IMR-90 (cell line): ENCODE measurements around the gene TACC2. TPM values are rescaled to one million over a fixed set of nuclear protein-coding genes. Genes with fewer than 3 reads are reported as not detected.

ENCODE experiments used
- ATAC-seq: fragments of 200-7000 bp; cut with Tn5 transposase; 2 replicates; pipeline ENCODE4 v1.9.1; 2020; ENCODE audit warnings: low read depth, mild to moderate bottlenecking, moderate library complexity
- BruUV-seq: library from RNA; stranded (reverse); fragments of 400-500 nt; replicated peaks from 2 replicates; lab custom pipeline; 2021; lab: Mats Ljungman, UMichigan
- CTCF ChIA-PET: fragments of 300-600 bp; formaldehyde crosslinking; extraction: SDS; loops from one replicate; lab custom pipeline; 2021; ENCODE audit warnings: antibody characterized with exemption; lab: Yijun Ruan, JAX
- POLR2A ChIA-PET: fragments of 300-600 bp; sonication (Branson Sonifier 250); formaldehyde crosslinking; loops from one replicate; lab custom pipeline; 2022; ENCODE audit warnings: antibody characterized with exemption; ENCODE audit not compliant: unreplicated experiment; lab: Charles Lee
- DNase-seq: peaks from one replicate; pipeline ENCODE4 v3.0.0; 2013
- H2AFZ ChIP-seq: replicated peaks from 2 replicates; pipeline ENCODE3; 2013; ENCODE audit warnings: low read length, mild to moderate bottlenecking; ENCODE audit not compliant: poor library complexity
- H2AK5ac ChIP-seq: 2 replicates; pipeline ENCODE4 v1.6.1; 2013; ENCODE audit warnings: low read depth, low read length, inconsistent platforms
- H2AK9ac ChIP-seq: replicated peaks from 2 replicates; pipeline ENCODE3; 2013; ENCODE audit warnings: mild to moderate bottlenecking, low read depth, low read length, moderate library complexity; ENCODE audit not compliant: poor library complexity
- H2BK120ac ChIP-seq: 2 replicates; pipeline ENCODE4 v1.6.1; 2013; ENCODE audit warnings: low read depth, low read length, inconsistent platforms
- H2BK15ac ChIP-seq: 3 replicates; pipeline ENCODE4 v1.6.1; 2013; ENCODE audit warnings: low read depth, low read length, inconsistent platforms
- H2BK20ac ChIP-seq: 2 replicates; pipeline ENCODE4 v1.6.1; 2013; ENCODE audit warnings: low read depth, mild to moderate bottlenecking, inconsistent platforms, low read length, moderate library complexity
- H2BK5ac ChIP-seq: 2 replicates; pipeline ENCODE4 v1.6.1; 2013; ENCODE audit warnings: mild to moderate bottlenecking, low read depth, low read length, inconsistent platforms; ENCODE audit not compliant: poor library complexity, severe bottlenecking
- H3K14ac ChIP-seq: replicated peaks from 2 replicates; pipeline ENCODE4 v1.6.1; 2013; ENCODE audit warnings: low read depth, low read length, inconsistent platforms
- H3K18ac ChIP-seq: 2 replicates; pipeline ENCODE4 v1.6.1; 2013; ENCODE audit warnings: low read depth, low read length, control low read depth
- H3K23ac ChIP-seq: 2 replicates; pipeline ENCODE4 v1.6.1; 2013; ENCODE audit warnings: low read depth, low read length, inconsistent platforms
- H3K27ac ChIP-seq: 2 replicates; pipeline ENCODE4 v1.5.1; 2013; ENCODE audit warnings: mild to moderate bottlenecking, control low read depth, low read length; ENCODE audit not compliant: insufficient read depth
- H3K27me3 ChIP-seq: 2 replicates; pipeline ENCODE4 v1.6.1; 2013; ENCODE audit warnings: low read length; ENCODE audit not compliant: control insufficient read depth, insufficient read depth
- H3K36me3 ChIP-seq: 2 replicates; pipeline ENCODE4 v1.6.1; 2013; ENCODE audit warnings: low read length, mixed read lengths; ENCODE audit not compliant: control insufficient read depth, insufficient read depth
- H3K4ac ChIP-seq: 2 replicates; pipeline ENCODE4 v1.6.1; 2013; ENCODE audit warnings: low read depth, low read length, inconsistent platforms
- H3K4me1 ChIP-seq: 2 replicates; pipeline ENCODE4 v1.6.1; 2013; ENCODE audit warnings: low read length, mixed read lengths; ENCODE audit not compliant: control insufficient read depth, insufficient read depth
- H3K4me2 ChIP-seq: 2 replicates; pipeline ENCODE4 v1.6.1; 2013; ENCODE audit warnings: low read depth, mild to moderate bottlenecking, control low read depth, low read length, moderate library complexity
- H3K4me3 ChIP-seq: 2 replicates; pipeline ENCODE4 v1.5.1; 2013; ENCODE audit warnings: low read depth, mild to moderate bottlenecking, control low read depth, low read length, moderate library complexity; ENCODE audit not compliant: insufficient read depth
- H3K56ac ChIP-seq: 2 replicates; pipeline ENCODE4 v1.6.1; 2013; ENCODE audit warnings: low read length, inconsistent platforms; ENCODE audit not compliant: insufficient read depth; ENCODE audit errors: extremely low read depth
- H3K79me1 ChIP-seq, 2 experiments: 2 replicates each; pipeline ENCODE4 v1.6.1; 2013; ENCODE audit warnings: low read length in 2 of 2, inconsistent platforms in 1 of 2, low read depth in 1 of 2
- H3K9ac ChIP-seq: 2 replicates; pipeline ENCODE4 v1.6.1; 2013; ENCODE audit warnings: low read depth, low read length, control low read depth
- H3K9me1 ChIP-seq: 2 replicates; pipeline ENCODE4 v1.6.1; 2013; ENCODE audit warnings: low read length, inconsistent platforms; ENCODE audit not compliant: insufficient read depth
- H3K9me3 ChIP-seq: 2 replicates; pipeline ENCODE4 v1.6.1; 2013; ENCODE audit warnings: low read length; ENCODE audit not compliant: control insufficient read depth, insufficient read depth
- H4K20me1 ChIP-seq: 2 replicates; pipeline ENCODE4 v1.6.1; 2013; ENCODE audit warnings: low read length, inconsistent platforms; ENCODE audit not compliant: insufficient read depth
- H4K5ac ChIP-seq: 2 replicates; pipeline ENCODE4 v1.6.1; 2013; ENCODE audit warnings: mild to moderate bottlenecking, low read depth, low read length, control low read depth
- H4K8ac ChIP-seq, 2 experiments: 2 replicates each; pipeline ENCODE4 v1.6.1; 2013; ENCODE audit warnings: low read depth in 2 of 2, low read length in 2 of 2, control low read depth in 1 of 2, inconsistent platforms in 1 of 2
- H4K91ac ChIP-seq: 2 replicates; pipeline ENCODE4 v1.6.1; 2013; ENCODE audit warnings: low read depth, low read length, inconsistent platforms; ENCODE audit not compliant: insufficient read depth
- MXI1 ChIP-seq: IDR thresholded peaks from 2 replicates; pipeline ENCODE4 v1.6.1; 2012; ENCODE audit warnings: low read depth, mild to moderate bottlenecking, low read length, moderate library complexity, borderline replicate concordance
- WGBS, 2 experiments: methylation state at CpG; one replicate each; pipeline versions ENCODE4 v1.1.5 to v1.1.7; 2013; ENCODE audit warnings: missing lambda C conversion rate in 2 of 2; ENCODE audit not compliant: insufficient read length in 1 of 2; ENCODE audit errors: extremely low coverage in 2 of 2; 5-methylcytosine and 5-hydroxymethylcytosine counted together
- dilution Hi-C: fragments of 300-500 bp; cut with HindIII; formaldehyde crosslinking; loops from one replicate; pipeline ENCODE4 v1.14.3; 2018; ENCODE audit warnings: low sequenced_read_pairs; ENCODE audit not compliant: unreplicated experiment
- in situ Hi-C: fragments of 300-500 bp; cut with MboI; formaldehyde crosslinking; loops from 3 replicates; pipeline ENCODE4 v1.14.3; 2019; ENCODE audit warnings: low sequenced_read_pairs, inconsistent platforms, mixed read lengths
- intact Hi-C: fragments of 100-400 bp; cut with micrococcal nuclease; formaldehyde crosslinking; loops from 2 replicates; pipeline ENCODE4 v1.10.0; 2022
- polyA plus RNA-seq, 3 experiments: library from polyadenylated mRNA; depleted of rRNA; stranded (reverse); fragments of >200 nt; gene quantifications; 2 replicates each; pipeline ENCODE4 v1.2.3, GENCODE V29; 2012; ENCODE audit warnings: low replicate concordance in 1 of 3
- total RNA-seq: library from RNA; depleted of rRNA; stranded (reverse); fragments of >200 nt; gene quantifications from 2 replicates; pipeline ENCODE4 v1.2.3, GENCODE V29; 2012

TACC2 gene
- total and polyA plus RNA-seq, 2 of the 4 experiments (the other 2 are of a cell fraction): 2.9 to 15.4 TPM

DNA sequence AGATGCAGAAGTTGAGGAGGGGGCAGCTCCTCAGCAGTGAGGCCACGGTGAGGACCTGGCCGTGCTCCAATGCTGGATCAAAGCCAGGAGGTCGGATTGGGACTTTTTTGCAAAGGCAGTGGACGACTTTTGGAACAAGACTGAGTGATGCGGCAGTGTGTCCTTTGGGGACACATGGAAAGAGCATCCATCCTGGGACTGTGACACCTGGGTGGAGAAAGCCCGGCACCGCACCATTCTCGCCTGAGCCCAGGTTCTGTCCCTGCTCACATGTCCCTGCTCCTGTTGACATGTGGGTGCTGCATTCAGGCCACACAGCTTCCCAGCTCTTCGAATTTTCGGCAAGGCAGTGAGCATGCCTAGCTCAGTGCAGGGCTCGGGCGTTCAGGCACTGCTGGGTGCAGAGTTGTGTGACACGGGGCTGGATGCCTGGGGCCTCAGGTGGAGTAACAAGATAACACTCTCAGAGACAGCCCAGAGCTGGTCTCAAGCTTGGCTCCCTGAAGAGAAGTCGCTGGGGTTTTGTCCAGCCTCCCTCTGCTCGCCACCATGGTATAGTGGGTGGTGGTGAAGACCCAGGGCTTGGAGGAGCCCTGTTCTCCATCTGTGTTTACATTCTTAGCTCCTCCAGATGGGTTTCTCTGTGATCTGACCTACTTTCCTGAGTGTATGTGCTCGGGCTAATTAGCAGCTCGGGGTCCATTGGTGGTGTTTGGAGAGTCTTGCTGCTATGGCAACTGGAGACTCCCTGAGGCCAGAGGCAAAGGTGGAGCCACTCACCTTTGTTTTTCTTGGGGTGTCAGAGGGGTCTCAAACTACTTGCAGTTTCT, 170.4 kb downstream of the TACC2 start:
- no TSS peak for BruUV-seq
- Histone ChIP-seq H3K56ac (no peak overlapping the region), H3K4ac (no peak overlapping the region), H2BK5ac (no peak overlapping the region), H3K79me1 (peaks cover 35 to 61% of the 10 kb centered on the region in 2 experiments), H3K18ac (no peak overlapping the region), H3K9ac (no peak overlapping the region), H3K4me2 (no peak overlapping the region), H2AK5ac (no peak overlapping the region), H2BK120ac (no peak overlapping the region), H2AK9ac (peak overlapping the region; percentile 25), H3K27ac (no peak overlapping the region), H2BK20ac (no peak overlapping the region), H3K9me1 (peaks cover 4% of the 10 kb centered on the region; the same call in 1 of the 2 replicates), H3K27me3 (no peaks in the 10 kb centered on the region), H3K23ac (no peak overlapping the region), H4K5ac (no peak overlapping the region), H3K14ac (no peak overlapping the region), H4K8ac (no peak overlapping the region), H3K4me3 (no peak overlapping the region), H4K91ac (no peak overlapping the region), H2AFZ (no peak overlapping the region), H3K36me3 (no peaks in the 10 kb centered on the region), H2BK15ac (no peak overlapping the region), H4K20me1 (0 out of 2 replicates have a peak, but pooled peaks cover 6% of the 10 kb centered on the region), H3K4me1 (peaks cover 7% of the 10 kb centered on the region; the same call in 1 of the 2 replicates), H3K9me3 (no peaks in the 10 kb centered on the region)
- intact Hi-C loops (no loop called here), in situ Hi-C loops (loop anchor here (25.0 kb wide), 1 partner anchor 703 kb away; no protein-coding TSS in a partner anchor), dilution Hi-C loops (no loop called here)
- TF ChIP-seq MXI1: no peak
- peak; percentile 43 for DNase-seq
- POLR2A ChIA-PET: no interaction called here
- WGBS, 2 experiments: 64% methylated on average over 5 of the region's 17 CpGs; no CpG with 5 or more reads in 1 of the 2 experiments
- no peak for ATAC-seq
- CTCF ChIA-PET: no interaction called here
